Activated CD8-positive, alpha-beta memory T cell treated with anti-CD3 and anti-CD28 coated beads, Interleukin-2, amount 50 U/mL, for 1 hour (primary cell): ENCODE results near the gene ABCC3.

Experiments
- DNase-seq: peaks from one replicate; pipeline ENCODE4 v3.0.0-alpha.2; 2020; ENCODE audit errors: extremely low read depth

ABCC3 gene

DNA sequence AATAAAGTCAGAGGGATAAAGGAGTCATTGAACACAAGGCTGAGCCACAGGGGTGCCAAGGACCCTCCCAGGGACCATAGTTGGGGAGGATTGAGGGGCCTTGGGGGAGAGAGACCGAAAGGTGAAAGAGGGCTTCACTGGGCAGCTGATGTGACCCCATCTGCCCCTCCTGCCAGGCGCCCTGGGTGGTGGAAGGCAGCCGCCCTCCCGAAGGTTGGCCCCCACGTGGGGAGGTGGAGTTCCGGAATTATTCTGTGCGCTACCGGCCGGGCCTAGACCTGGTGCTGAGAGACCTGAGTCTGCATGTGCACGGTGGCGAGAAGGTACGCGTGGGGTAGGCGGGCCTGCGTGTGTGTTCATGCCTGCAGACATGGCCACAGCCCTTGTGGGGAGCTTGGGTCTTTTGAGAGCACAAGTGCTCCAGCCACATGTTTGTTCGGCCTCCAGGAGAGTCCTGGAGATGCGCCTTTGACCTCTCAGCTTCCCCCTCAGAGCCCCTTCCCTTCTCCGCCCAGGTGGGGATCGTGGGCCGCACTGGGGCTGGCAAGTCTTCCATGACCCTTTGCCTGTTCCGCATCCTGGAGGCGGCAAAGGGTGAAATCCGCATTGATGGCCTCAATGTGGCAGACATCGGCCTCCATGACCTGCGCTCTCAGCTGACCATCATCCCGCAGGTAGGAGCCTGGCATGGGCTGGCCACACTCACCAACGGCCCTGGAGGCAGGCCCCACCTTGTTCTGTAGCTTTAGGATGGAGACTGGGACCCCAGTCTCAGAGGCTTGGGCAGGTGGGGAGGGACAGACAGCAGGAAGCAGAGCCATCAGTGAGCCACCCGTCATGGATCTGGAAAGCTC, 49.0 kb downstream of the ABCC3 start:
- DNase-seq = no peak

DNA sequence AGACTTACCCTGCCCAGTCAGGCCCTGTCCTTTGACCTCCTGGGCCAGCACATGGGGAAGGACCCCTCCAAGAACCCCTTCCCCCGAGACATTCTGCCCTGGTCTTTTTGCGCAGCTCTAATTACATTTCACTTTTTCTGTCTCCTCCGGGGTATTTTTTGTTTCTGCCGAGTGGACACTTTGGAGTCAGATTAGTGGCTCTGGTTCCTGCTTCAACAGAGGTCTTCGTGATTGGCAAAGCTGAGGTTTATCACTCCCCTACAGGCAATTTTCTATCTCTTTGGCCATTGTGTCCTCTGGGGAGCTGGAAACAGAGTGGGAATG, 49.6 kb downstream of the ABCC3 start:
- DNase-seq = no peak

DNA sequence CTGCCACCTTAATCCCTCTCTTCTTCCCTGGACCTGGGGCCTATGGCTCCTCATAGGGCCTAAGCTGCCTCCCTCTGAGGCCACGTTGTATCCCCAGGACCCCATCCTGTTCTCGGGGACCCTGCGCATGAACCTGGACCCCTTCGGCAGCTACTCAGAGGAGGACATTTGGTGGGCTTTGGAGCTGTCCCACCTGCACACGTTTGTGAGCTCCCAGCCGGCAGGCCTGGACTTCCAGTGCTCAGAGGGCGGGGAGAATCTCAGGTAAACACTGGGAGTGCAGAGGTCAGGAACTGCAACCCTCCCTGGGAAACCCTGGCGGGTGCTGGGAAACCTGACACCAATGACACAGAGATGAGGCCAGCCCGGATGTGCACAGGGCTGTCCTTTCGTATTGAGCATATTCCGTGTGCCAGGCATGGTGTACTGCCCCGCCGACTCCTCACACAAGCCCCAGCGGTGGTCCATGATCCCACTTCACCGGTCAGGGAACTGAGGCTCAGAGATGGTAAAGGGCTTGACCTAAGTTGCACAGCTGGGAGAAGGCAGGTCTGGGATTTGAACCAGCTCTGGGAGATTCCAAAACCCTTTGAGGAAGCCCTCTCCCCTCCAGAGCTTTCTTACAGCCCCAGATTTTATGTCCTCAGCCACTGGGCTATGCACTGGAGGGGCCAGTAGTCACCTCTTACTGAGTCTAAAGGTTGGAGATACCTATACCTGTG, 50.1 kb downstream of the ABCC3 start:
- DNase-seq = no peak

DNA sequence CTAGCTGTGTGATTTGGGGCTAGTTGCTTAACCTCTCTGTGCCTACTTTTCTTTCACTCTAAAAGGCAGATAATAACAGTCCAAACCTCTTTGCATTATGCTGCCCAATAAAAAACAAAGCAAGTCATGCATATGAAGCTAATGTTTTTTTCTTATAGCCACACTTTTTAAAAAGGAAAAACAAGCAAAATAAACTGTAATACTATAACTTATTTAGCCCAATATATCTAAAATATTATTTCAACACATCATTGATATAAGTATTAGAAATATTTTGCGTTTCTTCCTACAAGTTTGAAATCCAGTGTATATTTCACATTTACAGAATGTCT, 50.6 kb downstream of the ABCC3 start:
- no peak for DNase-seq

DNA sequence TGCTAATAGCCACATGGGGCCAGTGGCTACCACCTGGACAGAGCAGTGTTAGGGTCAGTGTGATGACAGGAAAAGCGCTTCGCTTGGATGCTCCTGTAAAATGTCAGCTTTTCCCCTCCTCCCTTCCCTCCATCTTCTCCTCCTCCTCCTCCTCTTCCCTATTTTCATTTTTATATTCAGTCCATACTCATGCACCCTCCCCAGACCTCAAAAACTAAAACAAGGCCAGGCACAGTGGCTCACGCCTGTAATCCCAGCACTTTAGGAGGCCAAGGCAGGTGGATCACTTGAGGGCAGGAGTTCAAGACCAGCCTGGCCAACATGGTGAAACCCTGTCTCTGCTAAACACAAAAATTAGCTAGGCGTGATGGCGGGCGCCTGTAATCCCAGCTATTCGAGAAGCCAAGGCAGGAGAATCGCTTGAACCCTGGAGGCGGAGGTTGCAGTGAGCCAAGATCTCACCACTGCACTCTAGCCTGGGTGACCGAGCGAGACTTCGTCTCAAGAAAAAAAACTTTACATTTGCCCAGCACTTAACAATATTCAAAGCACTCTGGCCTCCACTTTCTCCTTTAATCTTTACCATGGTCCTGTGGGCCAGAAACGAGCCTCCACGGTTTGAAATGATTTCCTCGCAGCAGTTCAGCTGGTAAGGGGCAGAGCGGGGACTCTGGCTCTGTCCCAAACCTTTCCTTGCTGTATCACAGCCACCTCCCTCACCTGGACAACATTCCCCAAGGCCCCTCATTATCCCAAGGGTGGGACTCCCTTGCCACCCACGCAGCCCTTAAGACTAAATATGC, 51.2 kb downstream of the ABCC3 start:
- no peak for DNase-seq

DNA sequence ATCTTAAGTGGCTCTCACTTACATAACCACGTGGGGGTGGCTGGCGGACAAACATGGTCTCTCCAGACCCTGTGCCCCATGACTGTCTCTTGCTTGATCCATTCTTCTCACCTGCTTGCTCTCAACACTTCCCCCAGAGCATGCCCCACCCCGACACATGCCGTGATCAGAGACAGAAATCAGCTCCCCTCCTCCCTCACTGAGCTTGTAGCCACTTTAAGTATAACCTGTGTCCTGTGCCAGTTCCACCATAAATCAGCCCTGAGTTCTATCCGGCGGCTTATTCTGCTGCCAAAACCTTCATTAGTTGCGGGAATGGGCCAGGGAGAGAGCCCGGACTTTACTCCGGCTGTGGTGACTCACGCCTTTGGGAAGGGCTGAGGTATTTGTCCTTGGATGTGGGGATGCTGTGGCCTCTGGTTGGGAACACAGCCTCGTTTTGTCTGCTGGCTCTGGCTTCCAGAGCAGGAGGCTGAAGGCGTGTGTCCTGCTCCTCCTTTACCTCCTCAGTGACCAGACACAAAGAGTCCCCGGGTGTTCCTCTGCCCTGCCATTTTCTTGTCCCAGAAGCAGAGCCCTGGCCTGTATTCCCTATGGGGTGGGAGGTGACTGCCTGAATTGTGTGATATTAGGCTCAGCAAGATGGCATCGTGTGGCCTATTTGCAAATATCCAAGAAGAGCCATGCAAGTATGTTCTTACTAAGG, 52.0 kb downstream of the ABCC3 start:
- DNase-seq = no peak

DNA sequence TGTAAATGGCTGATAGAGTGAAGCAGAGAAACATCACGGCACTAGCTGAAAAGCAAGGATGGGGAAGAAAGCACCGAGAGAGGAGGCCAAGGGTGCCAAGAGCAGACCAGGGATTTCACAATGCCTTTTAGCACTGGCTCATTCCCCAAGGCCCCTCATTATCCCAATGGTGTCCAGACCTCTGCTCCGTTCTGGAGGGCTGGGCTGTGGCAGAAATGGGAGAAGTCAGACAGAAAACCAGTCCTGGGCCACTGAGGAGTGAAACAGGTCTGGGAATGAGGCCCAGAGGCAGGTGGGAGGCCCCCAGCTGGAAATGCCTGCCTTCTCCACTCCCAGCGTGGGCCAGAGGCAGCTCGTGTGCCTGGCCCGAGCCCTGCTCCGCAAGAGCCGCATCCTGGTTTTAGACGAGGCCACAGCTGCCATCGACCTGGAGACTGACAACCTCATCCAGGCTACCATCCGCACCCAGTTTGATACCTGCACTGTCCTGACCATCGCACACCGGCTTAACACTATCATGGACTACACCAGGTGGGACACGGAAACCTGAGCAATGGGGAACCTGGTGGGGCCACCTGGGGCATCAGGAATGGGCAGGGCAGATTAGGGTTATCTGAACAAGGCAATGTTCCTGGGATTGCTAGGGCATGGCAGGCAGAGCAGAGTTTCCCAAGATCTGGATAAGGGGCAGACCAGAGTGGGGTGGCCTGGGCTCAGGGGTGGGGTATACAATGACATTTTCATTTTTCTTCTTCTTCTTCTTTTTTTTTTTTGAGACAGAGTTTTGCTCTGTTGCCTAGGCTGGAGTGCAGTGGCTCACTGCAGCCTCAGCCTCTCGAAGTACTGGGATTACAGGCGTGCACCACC, 52.8 kb downstream of the ABCC3 start:
- no peak for DNase-seq

DNA sequence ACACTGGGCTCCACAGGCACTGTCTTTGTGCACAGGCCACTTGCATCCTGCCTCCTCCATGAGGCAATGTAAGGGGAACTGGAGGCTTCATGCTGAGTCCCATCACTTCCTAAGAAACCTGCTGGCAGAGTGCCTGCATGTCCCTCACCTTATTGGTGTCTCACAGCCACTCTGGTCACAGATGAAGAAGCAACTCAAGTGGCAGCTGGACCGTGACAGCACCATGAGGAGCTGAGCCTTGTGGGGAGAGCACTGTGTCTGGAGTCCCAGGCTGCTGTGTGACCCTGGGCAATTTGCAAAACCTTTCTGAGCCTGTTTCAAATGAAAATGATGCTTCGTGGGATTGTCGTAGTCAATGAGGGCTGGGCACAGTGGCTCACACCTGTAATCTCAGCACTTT, 53.6 kb downstream of the ABCC3 start:
- DNase-seq = no peak

DNA sequence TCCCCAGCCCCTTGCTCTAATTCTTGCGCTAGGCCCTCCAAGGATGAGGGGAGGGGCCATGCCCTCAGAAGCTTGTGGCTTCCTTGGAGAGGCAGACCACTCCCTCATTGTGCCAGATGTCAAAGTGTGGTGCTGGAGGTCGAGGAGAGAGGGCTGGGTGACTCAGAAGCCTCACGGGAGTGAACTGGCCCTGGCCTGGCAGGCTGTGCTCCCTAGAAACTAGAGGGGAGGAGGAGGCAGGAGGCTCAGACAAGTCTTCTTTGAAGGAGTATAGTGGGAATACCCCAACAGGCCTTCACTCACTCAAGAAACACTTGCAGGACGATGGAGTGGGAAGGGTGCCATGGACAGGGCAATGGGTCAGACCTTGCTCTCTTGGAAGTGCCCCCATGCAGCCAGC, 54.6 kb downstream of the ABCC3 start:
- no peak for DNase-seq

DNA sequence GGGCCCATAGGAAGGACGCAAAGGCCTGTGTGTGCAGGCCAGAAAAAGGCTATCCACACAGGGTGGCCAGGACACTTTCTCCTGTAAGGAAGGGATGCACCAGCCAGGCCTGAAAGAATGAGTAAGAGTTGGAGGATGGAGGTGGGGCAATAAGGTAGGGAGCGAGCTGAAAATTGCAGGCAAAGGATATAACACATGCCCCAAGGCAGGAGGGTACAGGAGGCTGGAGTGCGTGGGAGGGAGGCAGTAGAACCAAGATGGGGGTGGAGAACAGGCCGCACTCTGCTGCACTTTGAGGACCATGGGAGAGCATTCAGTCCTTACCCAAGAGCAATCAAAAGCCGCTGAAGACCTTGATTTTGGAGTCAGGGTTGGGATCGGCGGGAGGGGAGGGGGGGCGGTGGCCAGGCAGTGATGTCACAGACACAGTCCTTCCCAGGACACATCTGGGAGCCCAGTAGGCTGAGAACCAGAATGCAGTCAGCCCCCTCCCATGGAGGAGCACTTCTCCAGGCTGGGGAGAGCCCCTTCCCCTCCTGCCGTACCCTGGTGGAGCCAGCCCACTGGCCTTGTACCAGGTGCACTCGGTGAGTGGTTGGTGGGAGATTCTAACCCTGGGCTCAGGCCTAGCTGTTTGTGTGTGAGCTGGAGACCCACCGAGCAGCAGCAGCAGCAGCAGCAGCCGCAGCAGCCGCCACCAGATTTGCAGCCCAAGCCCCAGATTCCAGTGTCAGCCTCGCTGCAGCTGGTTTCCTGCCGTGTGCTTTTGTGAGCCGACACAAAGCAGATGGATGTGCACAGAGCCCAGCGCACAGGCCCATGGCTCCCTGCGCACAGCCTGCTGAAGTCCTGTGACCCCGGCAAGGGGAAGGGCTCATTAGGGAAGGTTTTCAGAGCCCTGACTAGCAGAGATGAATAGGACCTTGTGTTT, 55.5 kb downstream of the ABCC3 start:
- no peak for DNase-seq

DNA sequence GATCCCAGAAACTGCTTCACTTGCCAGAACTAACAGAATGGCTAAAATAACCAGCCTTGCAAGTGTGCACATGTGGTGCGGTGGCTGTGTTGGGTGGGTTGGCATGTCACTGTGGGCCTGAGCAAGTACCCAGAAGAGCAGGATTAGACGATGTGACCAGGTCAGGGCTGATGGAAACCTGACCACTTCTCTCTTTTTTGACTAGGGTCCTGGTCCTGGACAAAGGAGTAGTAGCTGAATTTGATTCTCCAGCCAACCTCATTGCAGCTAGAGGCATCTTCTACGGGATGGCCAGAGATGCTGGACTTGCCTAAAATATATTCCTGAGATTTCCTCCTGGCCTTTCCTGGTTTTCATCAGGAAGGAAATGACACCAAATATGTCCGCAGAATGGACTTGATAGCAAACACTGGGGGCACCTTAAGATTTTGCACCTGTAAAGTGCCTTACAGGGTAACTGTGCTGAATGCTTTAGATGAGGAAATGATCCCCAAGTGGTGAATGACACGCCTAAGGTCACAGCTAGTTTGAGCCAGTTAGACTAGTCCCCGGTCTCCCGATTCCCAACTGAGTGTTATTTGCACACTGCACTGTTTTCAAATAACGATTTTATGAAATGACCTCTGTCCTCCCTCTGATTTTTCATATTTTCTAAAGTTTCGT, 56.3 kb downstream of the ABCC3 start:
- DNase-seq = no peak

DNA sequence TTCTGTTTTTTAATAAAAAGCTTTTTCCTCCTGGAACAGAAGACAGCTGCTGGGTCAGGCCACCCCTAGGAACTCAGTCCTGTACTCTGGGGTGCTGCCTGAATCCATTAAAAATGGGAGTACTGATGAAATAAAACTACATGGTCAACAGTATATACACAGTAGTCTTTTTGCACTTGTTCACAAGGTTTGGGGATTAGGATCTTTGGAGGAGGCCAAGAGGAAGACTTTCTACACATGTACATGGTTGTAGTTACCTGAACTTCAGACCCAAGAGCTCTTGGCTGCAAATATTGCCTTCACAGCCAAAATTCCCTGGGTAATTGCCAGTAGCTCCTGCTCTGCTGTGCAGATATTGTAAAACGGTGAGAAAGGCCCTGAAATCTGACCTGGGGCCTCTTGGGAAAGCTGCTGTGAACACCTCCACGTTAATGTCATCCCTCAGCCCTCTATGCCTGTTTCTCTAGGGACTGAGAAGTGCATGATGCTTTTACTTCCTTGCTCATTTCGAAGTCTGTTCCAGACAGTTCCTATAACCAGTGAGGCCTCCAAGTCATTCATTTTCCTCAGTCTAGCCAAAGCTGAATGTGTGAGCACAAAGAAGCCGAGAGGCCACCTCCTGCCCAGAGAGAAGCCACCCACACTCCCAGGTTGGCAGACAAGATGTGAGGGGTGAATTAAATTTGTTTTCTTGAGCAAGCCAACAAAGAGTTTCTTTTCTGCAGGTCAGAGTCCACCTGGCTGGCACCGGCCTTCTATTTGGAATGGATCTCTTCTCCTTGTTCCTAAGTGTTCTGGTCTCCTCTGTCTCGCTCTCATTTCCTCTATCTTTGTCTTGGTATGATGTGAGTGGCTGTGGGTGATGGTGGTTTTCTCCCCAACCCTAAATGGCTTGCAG, 57.1 kb downstream of the ABCC3 start:
- DNase-seq = no peak

DNA sequence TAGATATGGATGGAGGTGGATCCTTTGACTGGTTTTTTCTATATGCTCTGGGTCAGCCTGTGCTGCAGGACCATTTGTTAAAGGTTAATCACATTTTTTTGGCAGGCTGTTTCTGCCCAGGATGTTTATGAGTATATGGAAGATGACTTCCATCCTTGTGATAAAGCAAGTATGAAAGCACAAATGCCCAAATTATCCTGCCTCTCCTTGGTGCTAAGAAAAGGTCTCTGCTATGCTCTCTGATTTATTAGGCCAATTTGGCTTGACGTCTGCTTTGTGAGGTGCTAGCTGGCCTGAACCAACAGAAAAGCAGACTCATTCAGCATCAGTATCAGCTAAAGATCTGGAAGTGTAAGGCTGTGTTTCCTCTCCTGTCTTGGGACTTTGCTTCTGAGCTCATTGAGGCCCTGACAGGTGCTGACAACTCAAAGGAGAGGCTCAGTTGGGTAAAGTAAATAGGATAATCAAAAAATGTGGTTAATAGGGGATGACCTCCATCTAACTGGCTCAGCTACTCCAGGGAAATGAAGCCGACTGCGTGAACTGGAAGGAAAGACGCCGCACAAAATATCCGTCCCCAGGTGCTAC, 57.9 kb downstream of the ABCC3 start:
- DNase-seq = no peak

DNA sequence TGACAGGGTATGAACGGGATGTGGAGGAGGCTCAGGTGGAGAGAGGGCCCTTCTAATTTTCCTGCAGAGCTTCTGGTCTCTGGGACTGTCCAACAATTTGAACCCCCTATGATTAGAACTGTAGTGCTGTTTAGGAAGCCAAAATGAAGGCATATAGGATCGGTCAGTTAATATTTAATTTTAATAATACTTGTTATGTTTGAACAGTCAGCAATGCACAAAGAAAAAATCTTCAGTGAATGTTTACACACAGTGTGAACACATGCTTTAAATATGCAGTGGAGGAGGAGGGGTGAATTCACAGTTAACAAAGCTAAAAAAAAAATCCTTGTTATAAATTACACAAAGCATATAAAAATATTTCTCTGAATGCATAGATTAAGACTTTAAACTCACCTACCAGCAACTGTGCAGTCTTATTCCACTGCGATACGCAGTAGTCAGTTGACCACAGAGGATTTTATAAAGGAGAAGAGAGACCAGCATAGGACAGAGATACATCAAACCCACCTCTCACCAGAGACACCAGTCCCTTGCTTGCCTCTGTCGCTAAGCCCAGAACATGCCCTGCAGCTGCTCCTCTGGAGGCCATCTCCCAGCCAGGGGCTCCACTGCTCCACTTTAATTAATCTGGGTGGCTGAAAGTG, 58.5 kb downstream of the ABCC3 start:
- no peak for DNase-seq

DNA sequence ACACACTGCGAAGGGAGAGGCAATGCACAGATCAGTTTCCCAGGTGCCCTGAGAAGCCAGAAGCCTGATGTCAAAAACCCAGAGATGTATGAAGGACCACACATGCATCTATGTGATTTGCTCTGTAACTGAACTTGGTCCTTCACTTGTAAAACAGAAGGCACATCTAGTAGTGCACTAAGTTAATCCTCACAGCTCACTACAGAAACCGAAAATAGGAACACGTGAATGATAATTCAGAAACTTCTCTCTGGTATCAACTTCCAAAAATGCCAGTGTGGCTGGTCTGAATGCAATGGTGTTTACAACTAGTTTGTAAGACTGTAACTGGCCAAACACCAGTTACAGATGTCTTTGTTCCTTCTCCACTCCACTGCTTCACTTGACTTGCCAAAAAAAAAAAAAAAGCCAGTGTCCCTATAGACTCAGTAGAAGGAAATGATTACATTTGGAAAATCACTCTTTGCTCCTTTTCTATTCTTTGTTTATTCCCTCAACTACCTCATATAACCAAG, 61.7 kb downstream of the ABCC3 start:
- DNase-seq = no peak

DNA sequence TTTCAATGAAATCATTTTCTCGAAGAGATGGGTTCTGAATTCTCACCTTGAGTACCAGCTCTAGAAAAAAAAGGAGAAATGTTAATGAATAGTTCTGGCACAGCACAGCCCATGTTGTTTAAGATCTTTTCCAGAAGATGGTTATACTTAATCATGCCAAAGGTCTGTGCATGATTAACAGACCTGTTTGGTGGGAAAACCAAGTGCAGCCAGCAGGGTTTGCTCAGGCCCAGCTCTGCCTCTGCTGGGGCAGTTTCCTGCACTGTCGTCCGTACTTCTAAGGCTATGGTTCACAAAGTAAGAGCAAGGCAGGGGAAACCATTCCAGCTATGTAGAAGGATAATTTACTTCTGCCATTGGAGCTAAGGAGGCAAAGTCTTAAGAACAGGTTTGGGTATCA, 62.4 kb downstream of the ABCC3 start:
- no peak for DNase-seq

DNA sequence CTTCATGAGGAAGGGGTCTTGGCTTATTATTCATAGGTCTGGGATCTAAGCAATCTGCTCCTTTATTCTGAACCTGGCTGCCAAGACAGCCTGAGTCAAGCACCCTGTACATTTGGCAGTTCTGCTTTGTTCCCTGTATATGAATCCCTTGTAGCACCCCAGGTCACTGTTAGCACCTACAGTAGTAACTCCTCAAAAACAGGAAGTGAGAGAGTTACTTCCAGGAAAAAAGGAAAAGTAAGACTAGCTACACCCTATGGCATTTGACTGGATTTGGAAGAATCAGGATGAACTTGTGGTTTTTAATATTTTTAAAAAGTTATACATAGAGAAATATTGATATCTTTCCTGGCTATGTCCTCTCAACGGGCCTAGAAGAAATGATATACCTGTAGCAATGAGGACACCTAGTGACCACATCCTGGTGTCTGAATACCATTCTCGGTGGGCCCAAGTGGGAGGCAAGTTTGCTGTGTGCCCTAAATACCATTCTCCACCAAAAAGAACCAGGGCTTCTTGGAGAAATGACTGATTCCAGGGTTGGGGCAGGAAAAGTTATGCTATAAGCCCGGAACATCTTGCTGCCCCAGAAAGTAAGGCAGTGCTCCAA, 63.1 kb downstream of the ABCC3 start:
- DNase-seq = no peak
